ENCODE data around the gene ARMS2.

ARMS2 gene

GRCh38 chr10:122454603-122455080 lies at the start of gene ARMS2:
TSS of gene ARMS2 (plus strand) at chr10:122454653. CDS start at chr10:122454728, 75 bp downstream.
- H3K4me3 ChIP-seq (ENCODE audit: control insufficient read depth, low read depth, low read length) = no peak within 1 kb of the TSS
- no peak for TF ChIP-seq CTCF (IDR thresholded peaks at IDR 0.05; ENCODE audit: control insufficient read depth, insufficient read depth, low read depth, low read length, missing control alignments)
- DNase-seq (ENCODE audit: low read depth) = no peak

DNA sequence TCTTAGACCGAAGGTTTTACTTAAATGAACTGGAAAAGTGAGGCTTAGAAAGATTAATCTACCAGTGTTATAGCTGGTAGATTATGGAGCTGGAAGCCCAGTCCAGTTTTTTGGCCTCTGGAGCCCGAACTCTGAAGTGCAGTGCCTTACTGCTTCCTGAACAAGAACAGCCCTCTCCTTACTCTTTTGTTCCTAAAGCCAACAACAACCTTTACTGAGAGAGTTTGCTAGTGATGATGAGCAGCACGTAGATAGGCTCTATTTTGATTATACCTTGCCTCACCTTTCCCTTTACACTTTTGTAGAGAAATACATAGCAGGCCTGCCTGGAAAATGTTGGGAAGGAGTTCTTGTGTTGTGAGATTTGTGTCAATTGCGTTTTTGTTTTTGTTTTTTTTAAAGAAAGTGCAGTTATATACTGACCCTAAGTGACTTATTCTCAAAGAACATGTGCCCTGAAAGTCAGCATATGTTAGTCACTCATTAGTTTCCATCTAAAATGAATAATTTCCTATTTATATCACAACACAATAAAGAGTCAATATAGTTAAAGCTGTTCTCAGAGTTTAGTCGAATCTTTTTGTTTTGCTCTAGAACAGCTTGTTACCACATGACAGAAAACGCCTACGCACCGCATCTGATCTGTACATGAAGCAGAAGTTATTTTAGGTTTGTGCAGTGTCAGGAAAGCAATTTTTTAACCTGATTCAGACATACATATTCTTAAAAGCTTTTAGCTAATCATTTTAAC lies 46.9 kb upstream of the ARMS2 start:
- H3K4me3 ChIP-seq (ENCODE audit: control insufficient read depth, low read depth, low read length) = no peak overlapping the region
- TF ChIP-seq CTCF (IDR thresholded peaks at IDR 0.05; ENCODE audit: control insufficient read depth, insufficient read depth, low read depth, low read length, missing control alignments) = no peak
- DNase-seq (ENCODE audit: low read depth) = no peak

DNA sequence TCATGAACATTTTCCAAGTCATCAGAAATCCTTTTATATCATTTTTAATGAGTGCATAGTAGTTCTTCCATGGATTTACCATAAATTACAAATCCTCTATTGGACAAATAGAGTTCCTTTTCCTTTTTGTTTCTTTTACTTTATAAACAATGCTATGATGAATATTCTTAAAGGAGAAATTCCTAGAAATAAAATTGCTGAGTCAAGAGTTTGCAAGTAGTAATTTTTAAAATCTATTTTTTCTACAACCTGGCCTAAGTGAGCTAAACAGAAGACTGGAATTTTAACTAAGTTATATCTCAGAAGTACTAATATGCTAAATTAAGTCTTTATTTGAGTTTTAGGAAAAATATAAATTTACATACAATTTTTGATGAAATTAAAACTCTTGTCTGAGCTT lies 41.1 kb upstream of the ARMS2 start:
- H3K4me3 ChIP-seq (ENCODE audit: control insufficient read depth, low read depth, low read length) = no peak overlapping the region
- no peak for TF ChIP-seq CTCF (IDR thresholded peaks at IDR 0.05; ENCODE audit: control insufficient read depth, insufficient read depth, low read depth, low read length, missing control alignments)
- no peak for DNase-seq (ENCODE audit: low read depth)

DNA sequence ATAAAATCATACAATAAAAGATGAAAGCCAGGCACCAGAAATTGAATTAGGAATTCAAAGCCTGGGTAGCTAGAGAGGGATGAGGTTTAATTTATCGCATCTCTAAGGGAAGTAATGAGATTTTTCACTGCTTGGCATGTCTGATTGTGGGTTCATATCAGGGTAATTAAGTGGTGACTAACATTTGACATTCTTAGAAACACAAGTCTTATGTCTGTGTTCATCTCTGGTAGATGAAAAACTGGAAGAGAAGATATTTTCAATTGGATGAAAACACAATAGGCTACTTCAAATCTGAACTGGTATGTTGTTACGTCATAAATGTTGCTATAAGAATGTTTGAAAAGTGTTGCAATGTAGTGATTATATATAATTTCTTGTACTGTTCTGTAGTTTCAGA lies 36.8 kb upstream of the ARMS2 start:
- H3K4me3 ChIP-seq (ENCODE audit: control insufficient read depth, low read depth, low read length) = no peak overlapping the region
- no peak for TF ChIP-seq CTCF (IDR thresholded peaks at IDR 0.05; ENCODE audit: control insufficient read depth, insufficient read depth, low read depth, low read length, missing control alignments)
- peak; percentile 11 for DNase-seq (ENCODE audit: low read depth)

DNA sequence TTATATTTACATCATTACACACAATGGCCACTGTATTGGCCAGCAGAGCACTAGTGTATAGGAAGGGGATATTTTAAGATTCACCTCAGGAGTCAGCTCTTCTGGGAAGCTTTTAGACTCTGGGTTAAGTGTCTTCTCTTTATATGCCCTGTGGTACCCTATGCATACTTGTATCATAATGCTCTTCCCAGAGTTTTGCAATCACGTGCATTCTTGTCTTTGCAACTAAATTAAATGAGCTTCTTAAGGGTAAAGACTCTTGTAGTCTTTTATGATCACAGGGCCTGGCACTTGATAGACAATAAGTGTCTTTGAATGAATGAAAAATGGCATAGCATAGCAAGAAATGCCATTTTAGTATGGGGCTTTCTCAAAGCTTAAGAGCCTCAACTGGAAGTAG lies 35.4 kb upstream of the ARMS2 start:
- DNase-seq (ENCODE audit: low read depth) = no peak
- no peak overlapping the region for H3K4me3 ChIP-seq (ENCODE audit: control insufficient read depth, low read depth, low read length)
- TF ChIP-seq CTCF (IDR thresholded peaks at IDR 0.05; ENCODE audit: control insufficient read depth, insufficient read depth, low read depth, low read length, missing control alignments) = no peak

DNA sequence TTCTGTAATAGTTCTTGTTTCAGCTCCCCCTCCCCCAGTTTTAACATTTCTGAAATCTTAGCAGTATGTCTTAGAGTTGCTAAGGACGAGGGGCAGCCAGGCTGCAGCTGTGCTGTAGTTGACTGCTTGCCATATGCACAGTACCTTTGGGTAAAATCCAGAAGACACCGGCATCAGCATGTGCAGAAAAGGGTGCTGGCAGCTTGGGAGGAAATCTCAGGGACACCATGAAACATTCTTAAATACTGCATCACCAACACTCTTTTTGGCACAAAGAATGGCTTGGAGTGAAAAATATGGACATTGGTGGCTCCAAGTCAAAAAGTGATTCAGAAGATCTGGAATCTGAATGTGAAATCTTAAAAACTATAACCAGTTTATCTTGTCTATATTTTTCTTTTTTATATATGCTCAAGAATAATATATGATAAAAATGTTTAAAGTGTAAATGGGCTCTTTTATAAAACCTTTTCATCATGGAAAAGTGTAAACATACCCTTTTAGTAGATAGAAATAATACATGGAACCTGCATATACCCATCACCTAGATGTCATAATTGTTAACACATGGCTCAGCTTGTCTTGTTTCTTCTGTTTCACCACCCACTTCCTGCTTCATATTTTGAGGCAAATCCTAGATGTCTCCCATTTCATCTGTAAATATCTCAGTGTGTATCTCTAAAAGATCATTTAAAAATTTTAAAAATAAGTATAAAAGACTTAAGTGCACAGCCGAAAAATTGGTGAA lies 34.4 kb upstream of the ARMS2 start:
- TF ChIP-seq CTCF (IDR thresholded peaks at IDR 0.05; ENCODE audit: control insufficient read depth, insufficient read depth, low read depth, low read length, missing control alignments) = no peak

More for the DNA sequence above, 34.4 kb upstream of the ARMS2 start:
- DNase-seq (ENCODE audit: low read depth) = peak; percentile 35
- no peak overlapping the region for H3K4me3 ChIP-seq (ENCODE audit: control insufficient read depth, low read depth, low read length)

All from AG09309 (cell line).